Lower leg skin (tissue), 4 donors: ENCODE data around the gene ABHD11. TPM values are rescaled to one million over a fixed set of nuclear protein-coding genes. Genes with fewer than 3 reads are reported as not detected.

Source experiments
- DNase-seq, 2 donors: peaks; one replicate each; pipeline ENCODE4 v3.0.0-alpha.2; 2019; ENCODE audit warnings: low spot score in 2 of 2
- H3K4me3 ChIP-seq: fragments of 200-600 bp; sonication (generic); 2 replicates; pipeline ENCODE4 v1.5.1; 2017; ENCODE audit warnings: mild to moderate bottlenecking, low read depth; ENCODE audit not compliant: poor library complexity, severe bottlenecking
- CTCF ChIP-seq, 3 donors: fragments of 450-650 bp; IDR thresholded peaks; one replicate each; pipeline ENCODE4 v1.5.1; 2016; ENCODE audit warnings: antibody characterized with exemption in 3 of 3, mild to moderate bottlenecking in 3 of 3, moderate library complexity in 2 of 3
- POLR2A ChIP-seq, 2 donors: fragments of 450-650 bp; IDR thresholded peaks; one replicate each; pipeline ENCODE4 v1.6.1; 2016 to 2017; ENCODE audit warnings: antibody characterized with exemption in 2 of 2, mild to moderate bottlenecking in 1 of 2, moderate library complexity in 1 of 2
- WGBS, 2 donors: methylation state at CpG; one replicate each; pipeline ENCODE4 v1.1.5; 2018; 5-methylcytosine and 5-hydroxymethylcytosine counted together
- intact Hi-C: fragments of 100-400 bp; cut with DNase I; formaldehyde crosslinking; loops from one replicate; pipeline ENCODE4 v1.15.0; 2023; ENCODE audit warnings: low total_unique reads
- total RNA-seq, 4 donors: library from RNA; depleted of rRNA; stranded (reverse); fragments of >200 nt; gene quantifications; one replicate each; pipeline ENCODE4 v1.1.0, GENCODE V29; 2016

The ABHD11 gene
- total RNA-seq, 4 donors from 2014 or later = 24.9 to 29.0 (median 26.3) TPM

- no peak overlapping the region for H3K4me3 ChIP-seq
- TF ChIP-seq POLR2A (IDR thresholded peaks at IDR 0.05) = no peak
- no peak for TF ChIP-seq CTCF (IDR thresholded peaks at IDR 0.05)
- no peak for DNase-seq
- 85 to 90% methylated on average over 6 of the region's 6 CpGs for WGBS, 2 donors
- intact Hi-C loops = no loop called here
These were observed 35.3 kb upstream of the ABHD11 start for GRCh38 chr7:73773700-73774517.

GRCh38 chr7:73770860-73771670, 32.5 kb upstream of the ABHD11 start:
- intact Hi-C loops = no loop called here
- H3K4me3 ChIP-seq = no peak overlapping the region
- DNase-seq = no peak
- 58 to 64% methylated on average over 17 of the region's 17 CpGs for WGBS, 2 donors
- TF ChIP-seq CTCF (IDR thresholded peaks at IDR 0.05) (no peak), POLR2A (IDR thresholded peaks at IDR 0.05) (no peak)

GRCh38 chr7:73770002-73770859, 31.6 kb upstream of the ABHD11 start, which contains the start of gene CLDN3:
Gene CLDN3 (minus strand): TSS chr7:73770270. CDS start chr7:73770049, 221 bp downstream.
- intact Hi-C loops = no loop called here
- no peak for TF ChIP-seq POLR2A (IDR thresholded peaks at IDR 0.05)
- WGBS, 2 donors = 2 to 4% methylated on average over 37 to 63 of the region's 82 CpGs
- no peak for DNase-seq
- no peak within 1 kb of the TSS for H3K4me3 ChIP-seq

- WGBS, 2 donors = 12 to 20% methylated on average over 31 to 35 of the region's 49 CpGs
- no peak for TF ChIP-seq CTCF (IDR thresholded peaks at IDR 0.05)
- no peak for TF ChIP-seq POLR2A (IDR thresholded peaks at IDR 0.05)
- no peak for DNase-seq
- no peak overlapping the region for H3K4me3 ChIP-seq
- intact Hi-C loops = no loop called here
These were observed 30.9 kb upstream of the ABHD11 start for GRCh38 chr7:73769481-73770001.

GRCh38 chr7:73768641-73769480, 30.3 kb upstream of the ABHD11 start:
- whole genome bisulfite sequencing, 2 donors = 25 to 56% methylated on average over 25 to 47 of the region's 53 CpGs
- intact Hi-C loops = no loop called here
- DNase-seq = no peak
- no peak overlapping the region for H3K4me3 ChIP-seq
- TF ChIP-seq CTCF (IDR thresholded peaks at IDR 0.05) (no peak), POLR2A (IDR thresholded peaks at IDR 0.05) (no peak)
